HG03175 (cell line): ENCODE data around the gene KCNK3.
"Not testable (repeated sequence)": the region's sequence is repeated elsewhere in the genome, so short reads cannot be mapped to it uniquely, and the experiment has no call there.

Experiments used
- ATAC-seq: cut with Tn5 transposase; IDR thresholded peaks from one replicate; pipeline ENCODE4 v1.9.1; 2021; ENCODE audit warnings: mild to moderate bottlenecking, moderate library complexity; ENCODE audit not compliant: unreplicated experiment

Gene KCNK3

GRCh38 chr2:26692279-26692896 lies at the start of gene KCNK3:
Gene KCNK3, plus strand, starts transcription at chr2:26692722. Its CDS starts 154 bp downstream, at chr2:26692876.
- no peak for ATAC-seq

- ATAC-seq = no peak
These were observed 48.2 kb upstream of the KCNK3 start for GRCh38 chr2:26644188-26644835.

DNA sequence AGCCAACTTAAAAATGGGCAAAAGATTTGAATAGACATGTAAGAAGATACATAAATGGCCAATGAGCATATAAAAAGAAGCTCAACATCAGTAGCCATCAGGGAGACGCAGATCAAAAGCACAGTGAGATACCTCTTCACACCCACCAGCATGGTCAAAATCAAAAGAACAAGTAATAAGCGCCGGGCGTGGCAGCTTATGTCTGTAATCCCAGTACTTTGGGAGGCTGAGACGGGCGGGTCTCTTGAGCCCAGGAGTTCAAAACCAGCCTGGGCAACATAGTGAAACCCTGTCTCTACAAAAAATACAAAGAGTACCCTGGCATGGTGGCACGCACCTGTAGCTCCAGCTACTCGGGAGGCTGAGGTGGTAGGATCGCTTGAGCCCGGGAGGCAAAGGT lies 46.8 kb upstream of the KCNK3 start:
- ATAC-seq = no peak

GRCh38 chr2:26646986-26647672 lies 45.4 kb upstream of the KCNK3 start:
- ATAC-seq = no peak

- ATAC-seq = no peak
These were observed 44.5 kb upstream of the KCNK3 start for GRCh38 chr2:26647981-26648380.

- no peak for ATAC-seq
These were observed 44.0 kb upstream of the KCNK3 start for GRCh38 chr2:26648516-26648915.

DNA sequence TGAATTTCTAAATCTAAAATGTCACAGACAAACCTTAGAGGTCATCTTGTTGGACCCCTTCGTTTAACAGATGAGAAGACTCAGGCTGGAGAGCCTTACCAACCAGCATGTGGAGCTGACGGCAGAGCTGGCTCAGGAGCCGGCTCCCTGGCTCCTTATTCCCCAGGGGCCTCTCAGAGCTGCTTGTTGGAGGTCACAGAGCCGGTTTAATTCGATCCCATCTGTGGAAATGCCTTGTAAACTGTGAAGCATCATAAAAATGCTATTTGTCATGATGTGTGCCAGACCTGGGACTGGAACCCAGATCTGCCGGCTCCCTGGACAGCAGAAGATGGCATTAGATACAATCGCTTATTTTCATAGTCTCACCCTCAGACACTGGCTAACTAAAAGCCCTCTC lies 43.2 kb upstream of the KCNK3 start:
- no peak for ATAC-seq

GRCh38 chr2:26649992-26650712 lies 42.4 kb upstream of the KCNK3 start:
- no peak for ATAC-seq

DNA sequence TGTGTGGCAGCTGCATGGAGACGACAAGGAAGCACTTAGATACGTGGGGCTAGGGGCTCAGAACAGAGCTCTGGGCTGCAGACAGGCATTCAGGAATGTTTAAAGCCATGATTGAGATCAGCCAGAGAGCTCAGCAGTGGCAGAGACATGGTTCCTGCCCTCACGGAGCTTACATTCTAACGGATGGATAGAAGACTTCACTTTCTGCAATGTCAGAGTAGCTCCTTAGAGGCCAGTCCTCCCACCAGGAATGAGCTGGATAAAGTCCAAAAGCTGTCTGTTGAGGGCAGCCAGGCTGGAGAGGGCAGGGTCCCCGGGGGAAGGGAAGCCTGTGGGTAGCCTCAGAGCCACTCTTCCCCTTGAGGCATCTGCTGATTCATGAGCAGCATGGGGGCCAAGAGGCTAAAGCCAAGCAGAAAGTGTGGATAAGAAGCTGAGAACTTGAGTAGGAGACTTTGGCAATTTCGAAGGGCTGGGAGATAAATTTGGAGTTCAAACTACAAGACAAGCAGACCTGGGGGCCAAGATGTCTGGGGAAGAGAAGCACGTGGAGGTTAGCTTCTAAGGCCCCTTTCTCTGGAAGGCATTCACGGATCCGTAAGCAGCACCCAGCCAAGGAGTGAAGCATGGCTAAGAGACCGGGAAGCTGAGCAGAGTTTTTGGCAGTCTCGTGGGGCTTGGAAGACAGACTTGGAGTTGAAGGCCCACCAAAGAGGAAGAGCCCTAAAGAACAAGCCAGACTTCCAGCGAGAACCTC lies 41.6 kb upstream of the KCNK3 start:
- no peak for ATAC-seq

- no peak for ATAC-seq
These were observed 41.1 kb upstream of the KCNK3 start for GRCh38 chr2:26651470-26651771.

- ATAC-seq = no peak
These were observed 40.7 kb upstream of the KCNK3 start for GRCh38 chr2:26651799-26652198.

DNA sequence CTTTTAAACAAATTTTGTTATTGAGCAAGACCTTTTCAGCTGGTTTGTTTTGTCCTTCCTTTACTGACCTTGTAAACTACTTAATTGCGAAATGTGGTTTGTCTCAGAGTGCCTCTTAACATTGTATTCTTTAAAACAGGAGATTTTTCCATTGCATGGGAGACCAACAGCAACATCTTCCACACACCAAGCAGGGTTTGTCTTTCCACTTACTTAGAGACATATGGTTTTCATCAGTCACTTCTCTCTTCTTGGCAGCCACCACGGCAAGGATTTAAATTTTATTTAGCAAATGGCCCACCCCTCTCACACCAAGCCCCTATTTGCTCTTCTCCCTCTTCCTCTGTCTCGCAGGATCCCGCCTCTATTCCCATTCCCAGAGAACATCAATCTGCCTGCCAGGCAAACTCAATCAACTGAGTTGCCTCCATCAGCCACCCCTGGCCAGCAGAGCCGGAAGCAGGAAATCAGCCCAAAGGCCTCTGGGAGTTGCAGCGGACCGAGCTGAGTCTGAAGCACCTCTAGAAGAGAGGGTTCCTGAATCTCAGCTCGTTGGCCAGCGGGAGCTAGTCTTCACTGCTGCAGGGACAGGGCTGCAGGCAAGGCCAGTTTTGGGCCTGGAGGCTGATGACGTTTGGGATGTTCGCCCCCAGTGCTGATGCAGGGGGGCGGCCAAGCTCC lies 40.0 kb upstream of the KCNK3 start:
- no peak for ATAC-seq

- ATAC-seq = no peak
These were observed 39.1 kb upstream of the KCNK3 start for GRCh38 chr2:26653207-26654060.

- ATAC-seq = no peak
These were observed 38.5 kb upstream of the KCNK3 start for GRCh38 chr2:26654061-26654340.

- ATAC-seq = not testable (repeated sequence)
These were observed 37.4 kb upstream of the KCNK3 start for GRCh38 chr2:26655120-26655519.

- ATAC-seq = no peak
These were observed 36.8 kb upstream of the KCNK3 start for GRCh38 chr2:26655611-26656195.

GRCh38 chr2:26657265-26657664 lies 35.3 kb upstream of the KCNK3 start:
- no peak for ATAC-seq

GRCh38 chr2:26658691-26659346 lies 33.7 kb upstream of the KCNK3 start:
- ATAC-seq = no peak
